GM12878 (cell line): Measurements from ENCODE around the gene NMUR2. TPM values are rescaled to one million over a fixed set of nuclear protein-coding genes. Genes with fewer than 3 reads are reported as not detected.

Source experiments
- ATAC-seq: fragments of 200-7000 bp; cut with Tn5 transposase; 3 replicates; pipeline ENCODE4 v1.9.1; 2020; ENCODE audit warnings: mild to moderate bottlenecking, moderate library complexity
- BruUV-seq: library from RNA; stranded (reverse); fragments of 400-500 nt; replicated peaks from 2 replicates; lab custom pipeline; 2021; lab: Mats Ljungman, UMichigan
- CTCF ChIA-PET: fragments of 300-600 bp; sonication (Branson Sonifier 250); formaldehyde crosslinking; extraction: SDS; loops from one replicate; lab custom pipeline; 2021; ENCODE audit warnings: inconsistent platforms; lab: Yijun Ruan, JAX
- POLR2A ChIA-PET: fragments of 350-600 bp; formaldehyde crosslinking; extraction: SDS; loops from one replicate; lab custom pipeline; 2021; ENCODE audit warnings: inconsistent platforms; lab: Charles Lee
- RAD21 ChIA-PET: fragments of 300-600 bp; sonication (Branson Sonifier 250); formaldehyde crosslinking; loops from one replicate; lab custom pipeline; 2023; ENCODE audit warnings: antibody characterized with exemption; ENCODE audit not compliant: unreplicated experiment; lab: Charles Lee
- SMC1A ChIA-PET: fragments of 300-600 bp; sonication (Branson Sonifier 250); formaldehyde crosslinking; loops from one replicate; lab custom pipeline; 2023; ENCODE audit not compliant: unreplicated experiment, uncharacterized antibody; lab: Charles Lee
- DNase-seq: peaks from one replicate; pipeline ENCODE4 v3.0.0-alpha.2; 2011; ENCODE audit warnings: low read depth, low spot score
- FAIRE-seq: peaks from 3 replicates; lab custom pipeline; 2011; peaks lifted over from hg19 to GRCh38; lab: Jason Lieb, UNC
- H2AFZ ChIP-seq: 2 replicates; pipeline ENCODE4 v1.6.0; 2011; ENCODE audit warnings: low read depth, low read length, control low read depth; ENCODE audit not compliant: control insufficient read depth
- H3K27ac ChIP-seq: 2 replicates; pipeline ENCODE4 v1.5.1; 2011; ENCODE audit warnings: control low read depth; ENCODE audit not compliant: control insufficient read depth, insufficient read depth
- H3K27me3 ChIP-seq, 2 experiments: replicated peaks in 1 of 2; 2 replicates each; pipeline versions ENCODE4 v1.6.0 to v1.6.1; 2011; ENCODE audit warnings: low read length in 1 of 2; ENCODE audit not compliant: control insufficient read depth in 2 of 2, insufficient read depth in 2 of 2
- H3K36me3 ChIP-seq, 2 experiments: 2 replicates each; pipeline ENCODE4 v1.5.1; 2011; ENCODE audit warnings: low read length in 1 of 2; ENCODE audit not compliant: control insufficient read depth in 2 of 2, insufficient read depth in 2 of 2
- H3K4me1 ChIP-seq: 2 replicates; pipeline ENCODE4 v1.6.1; 2011; ENCODE audit warnings: mild to moderate bottlenecking, low read length, moderate library complexity, mixed read lengths; ENCODE audit not compliant: control insufficient read depth, insufficient read depth
- H3K4me2 ChIP-seq: 2 replicates; pipeline ENCODE4 v1.6.0; 2011; ENCODE audit warnings: control low read depth; ENCODE audit not compliant: control insufficient read depth, insufficient read depth
- H3K4me3 ChIP-seq: fragments of 200-600 bp; sonication (generic); 2 replicates; pipeline ENCODE4 v1.5.1; 2016
- H3K79me2 ChIP-seq: 2 replicates; pipeline ENCODE4 v1.6.0; 2011; ENCODE audit warnings: low read length; ENCODE audit not compliant: control insufficient read depth, insufficient read depth
- H3K9ac ChIP-seq: 2 replicates; pipeline ENCODE4 v1.8.0; 2011; ENCODE audit warnings: low read length, control low read depth, mixed read lengths; ENCODE audit not compliant: control insufficient read depth, insufficient read depth
- H3K9me3 ChIP-seq: replicated peaks from 3 replicates; pipeline ENCODE4 v1.5.1; 2011; ENCODE audit warnings: mild to moderate bottlenecking, low read length; ENCODE audit not compliant: control insufficient read depth, insufficient read depth
- H4K20me1 ChIP-seq: 2 replicates; pipeline ENCODE4 v1.6.0; 2011; ENCODE audit not compliant: control insufficient read depth, insufficient read depth
- BACH1 ChIP-seq: fragments of 450-650 bp; IDR thresholded peaks from 2 replicates; pipeline ENCODE4 v1.6.1; 2017; ENCODE audit warnings: mild to moderate bottlenecking, borderline replicate concordance
- CBX3 ChIP-seq: fragments of 200-600 bp; sonication (generic); IDR thresholded peaks from 2 replicates; pipeline ENCODE4 v1.6.1; 2016; ENCODE audit warnings: low read depth, borderline replicate concordance
- ETV6 ChIP-seq, 2 experiments: fragments of 450-650 bp in 1 of 2; IDR thresholded peaks in 1 of 2; conservative IDR thresholded peaks in 1 of 2; 2 replicates each; pipeline ENCODE4 v1.6.1; 2014; ENCODE audit warnings: antibody characterized with exemption in 1 of 2, borderline replicate concordance in 1 of 2, low read depth in 1 of 2, mild to moderate bottlenecking in 1 of 2, moderate library complexity in 1 of 2
- HDAC6 ChIP-seq: fragments of 200-600 bp; sonication (generic); IDR thresholded peaks from one replicate; pipeline ENCODE4 v1.8.0; 2017; ENCODE audit warnings: antibody characterized with exemption; ENCODE audit not compliant: unreplicated experiment
- JUND ChIP-seq: IDR thresholded peaks from 2 replicates; pipeline ENCODE4 v1.6.1; 2012; ENCODE audit warnings: low read depth, mild to moderate bottlenecking, low read length, improper control_type of control experiment, moderate library complexity
- MYB ChIP-seq: fragments of 150-350 bp; IDR thresholded peaks from 2 replicates; pipeline ENCODE4 v1.6.1; 2014; ENCODE audit warnings: mild to moderate bottlenecking, low read depth, low read length, borderline replicate concordance
- NFYA ChIP-seq: IDR thresholded peaks from 2 replicates; pipeline ENCODE4 v1.6.1; 2011; ENCODE audit warnings: low read depth, mild to moderate bottlenecking, low read length, improper control_type of control experiment, borderline replicate concordance
- NRF1 ChIP-seq: conservative IDR thresholded peaks from 2 replicates; pipeline ENCODE4 v1.6.1; 2011; ENCODE audit warnings: mild to moderate bottlenecking, low read depth, low read length, improper control_type of control experiment
- SMC3 ChIP-seq: IDR thresholded peaks from 2 replicates; pipeline ENCODE4 v1.6.1; 2011; ENCODE audit warnings: low read length, improper control_type of control experiment, borderline replicate concordance
- TCF7 ChIP-seq: IDR thresholded peaks from 2 replicates; pipeline ENCODE4 v1.6.1; 2014; ENCODE audit warnings: antibody characterized with exemption, borderline replicate concordance
- YY1 ChIP-seq: IDR thresholded peaks from 2 replicates; pipeline ENCODE4 v1.6.1; 2011; ENCODE audit warnings: low read depth, mild to moderate bottlenecking, low read length
- WGBS: methylation state at CpG from one replicate; pipeline ENCODE4 v1.1.6; 2016; ENCODE audit warnings: low lambda C conversion rate; ENCODE audit not compliant: insufficient replicate concordance, insufficient coverage; ENCODE audit errors: missing lambda C conversion rate; 5-methylcytosine and 5-hydroxymethylcytosine counted together
- in situ Hi-C: fragments of 300-500 bp; cut with MboI; formaldehyde crosslinking; loops from 9 replicates; pipeline ENCODE4 v1.14.3; 2018; ENCODE audit warnings: mixed read lengths
- intact Hi-C: fragments of 100-400 bp; cut with micrococcal nuclease; formaldehyde crosslinking; loops from one replicate; pipeline ENCODE4 v1.14.2; 2022; ENCODE audit not compliant: unreplicated experiment
- polyA plus RNA-seq, 11 experiments: library from polyadenylated mRNA; depleted of rRNA in 4 of 11; unstranded in 6 of 11; stranded (reverse) in 5 of 11; fragments of >200 nt; fragmentation: Nextera tagmentation in 4 of 11; fragmentation: Illumina TruSeq in 1 of 11; extraction: Ambion mirVana in 4 of 11; extraction: Trizol in 1 of 11; gene quantifications; 1 replicate in 1 of 11; 2 replicates in 10 of 11; pipeline versions ENCODE4 v1.2.1 to v1.2.3, GENCODE V29; 2011 to 2016; ENCODE audit warnings: inconsistent platforms in 2 of 11, missing spikeins in 2 of 11, low read depth in 1 of 11
- total RNA-seq, 4 experiments: library from RNA; depleted of rRNA in 3 of 4; stranded (reverse); fragments of >200 nt in 3 of 4; fragmentation: Illumina TruSeq in 1 of 4; extraction: Trizol in 1 of 4; gene quantifications; 2 replicates each; pipeline versions ENCODE4 v1.2.1 to v1.2.3, GENCODE V29; 2013 to 2021
- TF ChIP-seq, protein P1 (sequence below): fragments of 150-350 bp; IDR thresholded peaks from 2 replicates; pipeline ENCODE4 v1.6.1; 2014; ENCODE audit warnings: mild to moderate bottlenecking, low read depth, low read length
- TF ChIP-seq, protein P2 (sequence below): IDR thresholded peaks from 2 replicates; pipeline ENCODE4 v1.6.1; 2011; ENCODE audit warnings: low read depth, mild to moderate bottlenecking, low read length, moderate library complexity, borderline replicate concordance; ENCODE audit errors: extremely low read depth
- TF ChIP-seq, protein P3 (sequence below): fragments of 450-650 bp; formaldehyde crosslinking; IDR thresholded peaks from 2 replicates; pipeline ENCODE4 v1.4.0; 2022; ENCODE audit warnings: mild to moderate bottlenecking, moderate library complexity
- TF ChIP-seq, protein P4 (sequence below): IDR thresholded peaks from 2 replicates; pipeline ENCODE4 v1.6.1; 2012; ENCODE audit warnings: low read depth, low read length, improper control_type of control experiment

The NMUR2 gene
- total and polyA plus RNA-seq, 10 of the 15 experiments (the other 5 are each of a cell fraction or from before 2014, with no cell fraction given): 0.06 to 0.11 (median 0.06) TPM; not detected in 7

DNA sequence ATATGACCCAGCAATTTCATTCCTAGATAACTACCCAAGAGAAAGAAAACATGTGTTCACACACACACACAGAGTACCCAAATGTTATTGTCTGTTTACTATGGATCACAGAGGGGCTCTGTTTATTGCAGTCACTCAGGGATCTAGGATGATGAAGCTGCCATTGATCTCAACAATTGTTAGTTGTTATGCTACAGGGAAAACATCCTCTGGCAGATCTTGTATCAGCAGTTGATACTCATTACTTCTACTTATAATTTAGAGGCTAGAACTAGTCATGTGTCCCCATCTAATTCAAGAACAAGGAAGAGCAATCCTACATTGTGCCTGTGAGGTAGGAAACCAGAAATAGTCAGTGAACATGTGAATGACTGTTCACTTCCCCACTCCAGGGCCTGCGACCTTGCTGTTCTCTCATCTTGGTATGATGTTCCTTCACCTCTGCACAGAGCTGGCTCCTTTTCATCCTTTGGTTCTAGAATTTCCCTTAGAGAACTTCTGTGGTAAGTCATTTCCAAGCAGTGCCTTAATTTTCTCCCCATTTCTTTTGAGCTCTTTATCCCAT, 30.3 kb downstream of the NMUR2 start:
- Histone ChIP-seq H3K36me3 (no peaks in the 10 kb centered on the region), H3K27me3 (0 out of 4 replicates have a peak, but pooled peaks cover 0 to 3% of the 10 kb centered on the region in 2 experiments), H2AFZ (no peak overlapping the region), H3K4me2 (no peak overlapping the region), H4K20me1 (no peaks in the 10 kb centered on the region), H3K4me3 (no peak overlapping the region), H3K9ac (no peak overlapping the region), H3K4me1 (no peaks in the 10 kb centered on the region), H3K79me2 (no peaks in the 10 kb centered on the region), H3K9me3 (no peaks in the 10 kb centered on the region), H3K27ac (no peak overlapping the region)
- FAIRE-seq: peak; percentile 18
- DNase-seq: no peak
- CTCF ChIA-PET: interaction anchor here (0.9 kb wide), 1 partner anchor 27 kb away, joined by 3 read pairs; no protein-coding TSS in a partner anchor
- TF ChIP-seq, protein P1, sequence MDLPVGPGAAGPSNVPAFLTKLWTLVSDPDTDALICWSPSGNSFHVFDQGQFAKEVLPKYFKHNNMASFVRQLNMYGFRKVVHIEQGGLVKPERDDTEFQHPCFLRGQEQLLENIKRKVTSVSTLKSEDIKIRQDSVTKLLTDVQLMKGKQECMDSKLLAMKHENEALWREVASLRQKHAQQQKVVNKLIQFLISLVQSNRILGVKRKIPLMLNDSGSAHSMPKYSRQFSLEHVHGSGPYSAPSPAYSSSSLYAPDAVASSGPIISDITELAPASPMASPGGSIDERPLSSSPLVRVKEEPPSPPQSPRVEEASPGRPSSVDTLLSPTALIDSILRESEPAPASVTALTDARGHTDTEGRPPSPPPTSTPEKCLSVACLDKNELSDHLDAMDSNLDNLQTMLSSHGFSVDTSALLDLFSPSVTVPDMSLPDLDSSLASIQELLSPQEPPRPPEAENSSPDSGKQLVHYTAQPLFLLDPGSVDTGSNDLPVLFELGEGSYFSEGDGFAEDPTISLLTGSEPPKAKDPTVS: no peak
- no peak for TF ChIP-seq JUND
- no peak for TF ChIP-seq YY1
- TF ChIP-seq TCF7: no peak
- TF ChIP-seq BACH1: no peak
- TF ChIP-seq, protein P2, sequence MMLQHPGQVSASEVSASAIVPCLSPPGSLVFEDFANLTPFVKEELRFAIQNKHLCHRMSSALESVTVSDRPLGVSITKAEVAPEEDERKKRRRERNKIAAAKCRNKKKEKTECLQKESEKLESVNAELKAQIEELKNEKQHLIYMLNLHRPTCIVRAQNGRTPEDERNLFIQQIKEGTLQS: no peak
- no peak for TF ChIP-seq SMC3
- no peak for TF ChIP-seq ETV6 (conservative IDR thresholded peaks at IDR 0.05 in 1 of 2, IDR thresholded peaks at IDR 0.05 in 1 of 2; ENCODE audit: borderline replicate concordance in 1 of 2, low read depth in 1 of 2)
- TF ChIP-seq, protein P3, sequence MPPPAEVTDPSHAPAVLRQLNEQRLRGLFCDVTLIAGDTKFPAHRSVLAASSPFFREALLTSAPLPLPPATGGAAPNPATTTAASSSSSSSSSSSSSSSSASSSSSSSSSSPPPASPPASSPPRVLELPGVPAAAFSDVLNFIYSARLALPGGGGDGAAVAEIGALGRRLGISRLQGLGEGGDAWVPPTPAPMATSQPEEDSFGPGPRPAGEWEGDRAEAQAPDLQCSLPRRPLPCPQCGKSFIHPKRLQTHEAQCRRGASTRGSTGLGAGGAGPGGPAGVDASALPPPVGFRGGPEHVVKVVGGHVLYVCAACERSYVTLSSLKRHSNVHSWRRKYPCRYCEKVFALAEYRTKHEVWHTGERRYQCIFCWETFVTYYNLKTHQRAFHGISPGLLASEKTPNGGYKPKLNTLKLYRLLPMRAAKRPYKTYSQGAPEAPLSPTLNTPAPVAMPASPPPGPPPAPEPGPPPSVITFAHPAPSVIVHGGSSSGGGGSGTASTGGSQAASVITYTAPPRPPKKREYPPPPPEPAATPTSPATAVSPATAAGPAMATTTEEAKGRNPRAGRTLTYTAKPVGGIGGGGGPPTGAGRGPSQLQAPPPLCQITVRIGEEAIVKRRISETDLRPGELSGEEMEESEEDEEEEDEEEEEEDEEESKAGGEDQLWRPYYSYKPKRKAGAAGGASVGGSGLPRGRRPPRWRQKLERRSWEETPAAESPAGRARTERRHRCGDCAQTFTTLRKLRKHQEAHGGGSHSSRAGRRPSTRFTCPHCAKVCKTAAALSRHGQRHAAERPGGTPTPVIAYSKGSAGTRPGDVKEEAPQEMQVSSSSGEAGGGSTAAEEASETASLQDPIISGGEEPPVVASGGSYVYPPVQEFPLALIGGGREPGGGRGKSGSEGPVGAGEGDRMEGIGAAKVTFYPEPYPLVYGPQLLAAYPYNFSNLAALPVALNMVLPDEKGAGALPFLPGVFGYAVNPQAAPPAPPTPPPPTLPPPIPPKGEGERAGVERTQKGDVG: no peak
- no peak for TF ChIP-seq NFYA
- TF ChIP-seq, protein P4, sequence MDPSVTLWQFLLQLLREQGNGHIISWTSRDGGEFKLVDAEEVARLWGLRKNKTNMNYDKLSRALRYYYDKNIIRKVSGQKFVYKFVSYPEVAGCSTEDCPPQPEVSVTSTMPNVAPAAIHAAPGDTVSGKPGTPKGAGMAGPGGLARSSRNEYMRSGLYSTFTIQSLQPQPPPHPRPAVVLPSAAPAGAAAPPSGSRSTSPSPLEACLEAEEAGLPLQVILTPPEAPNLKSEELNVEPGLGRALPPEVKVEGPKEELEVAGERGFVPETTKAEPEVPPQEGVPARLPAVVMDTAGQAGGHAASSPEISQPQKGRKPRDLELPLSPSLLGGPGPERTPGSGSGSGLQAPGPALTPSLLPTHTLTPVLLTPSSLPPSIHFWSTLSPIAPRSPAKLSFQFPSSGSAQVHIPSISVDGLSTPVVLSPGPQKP: no peak
- TF ChIP-seq CBX3: no peak
- TF ChIP-seq HDAC6: no peak
- no peak for TF ChIP-seq MYB
- TF ChIP-seq NRF1: no peak
- POLR2A ChIA-PET: no interaction called here
- SMC1A ChIA-PET: interaction anchor here (1.6 kb wide), 1 partner anchor 69 kb away, joined by 3 read pairs; no protein-coding TSS in a partner anchor
- RAD21 ChIA-PET: no interaction called here
- ATAC-seq: no peak
- in situ Hi-C loops: no loop called here
- no TSS peak for BruUV-seq
- intact Hi-C loops: loop anchor here (5.0 kb wide), 1 partner anchor 133 kb away; no protein-coding TSS in a partner anchor
- WGBS: 0% methylated on average over 1 of the region's 1 CpG
